Measurements from ENCODE around the gene SLC5A2.
"Not testable (repeated sequence)": the region's sequence is repeated elsewhere in the genome, so short reads cannot be mapped to it uniquely, and the experiment has no call there.

SLC5A2 gene

DNA sequence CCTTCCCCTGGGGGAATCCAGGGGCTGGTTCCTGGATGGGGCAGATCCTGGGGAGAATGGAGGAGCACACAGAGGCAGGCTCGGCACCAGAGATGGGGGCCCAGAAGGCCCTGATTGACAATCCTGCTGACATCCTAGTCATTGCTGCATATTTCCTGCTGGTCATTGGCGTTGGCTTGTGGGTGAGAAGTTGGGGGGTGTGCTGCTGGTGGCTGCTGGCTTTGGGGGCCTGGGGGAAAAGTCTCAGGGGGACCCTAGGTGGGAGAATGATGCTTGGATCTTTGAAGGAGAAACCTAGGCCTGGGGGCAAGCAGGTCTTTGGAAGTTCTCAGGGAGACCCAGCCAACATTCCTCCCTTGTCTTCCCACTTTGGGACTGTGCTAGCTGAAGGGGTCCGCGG is at the start of gene SLC5A2:
TSS of gene SLC5A2 (plus strand) at position 43 of the 400 bp plus-strand sequence. CDS start at position 57, 14 bp downstream.
- DNase-seq: no peak

DNA sequence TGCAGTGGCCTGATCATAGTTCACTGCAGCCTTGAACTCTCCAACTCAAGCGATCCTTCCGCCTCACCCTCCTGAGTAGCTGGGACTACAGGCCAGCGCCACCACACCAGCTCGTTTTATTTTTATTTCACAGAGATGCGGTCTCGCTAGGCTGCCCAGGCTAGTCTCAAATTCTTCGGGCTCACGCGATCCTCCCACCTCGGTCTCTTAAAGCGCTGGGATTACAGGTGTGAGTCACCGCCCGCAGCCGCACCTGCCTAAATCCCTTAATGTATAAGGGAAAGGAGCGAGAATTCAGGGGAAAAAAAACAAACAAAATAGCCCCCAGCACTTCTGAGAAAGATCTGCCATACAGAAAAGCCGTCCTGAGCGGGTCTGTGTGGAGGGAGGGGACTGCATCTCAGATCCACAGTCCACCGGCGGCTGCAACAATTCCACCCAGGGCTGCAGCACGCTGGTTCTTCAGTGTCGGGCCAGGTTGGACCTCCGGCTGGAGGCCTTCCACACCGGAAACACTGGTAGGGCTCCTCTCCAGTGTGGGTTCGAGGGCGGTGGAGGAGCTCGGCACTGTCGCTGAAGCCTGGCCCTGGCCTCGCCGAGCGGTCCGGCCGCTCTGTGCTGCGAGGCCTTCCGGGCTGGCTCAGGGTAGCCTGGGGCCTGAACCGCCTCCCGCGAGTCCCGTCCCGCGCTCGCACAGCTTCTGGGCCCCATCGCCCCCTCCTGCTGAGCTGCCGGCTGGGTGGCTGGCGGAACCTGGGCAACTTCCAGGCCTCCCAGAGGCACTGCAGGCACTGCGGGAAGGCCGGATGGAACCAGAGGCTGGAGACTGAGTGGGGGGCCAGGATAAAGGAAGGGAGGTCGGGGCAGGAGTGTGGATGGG is 47.3 kb upstream of the SLC5A2 start:
- DNase-seq: no peak

DNA sequence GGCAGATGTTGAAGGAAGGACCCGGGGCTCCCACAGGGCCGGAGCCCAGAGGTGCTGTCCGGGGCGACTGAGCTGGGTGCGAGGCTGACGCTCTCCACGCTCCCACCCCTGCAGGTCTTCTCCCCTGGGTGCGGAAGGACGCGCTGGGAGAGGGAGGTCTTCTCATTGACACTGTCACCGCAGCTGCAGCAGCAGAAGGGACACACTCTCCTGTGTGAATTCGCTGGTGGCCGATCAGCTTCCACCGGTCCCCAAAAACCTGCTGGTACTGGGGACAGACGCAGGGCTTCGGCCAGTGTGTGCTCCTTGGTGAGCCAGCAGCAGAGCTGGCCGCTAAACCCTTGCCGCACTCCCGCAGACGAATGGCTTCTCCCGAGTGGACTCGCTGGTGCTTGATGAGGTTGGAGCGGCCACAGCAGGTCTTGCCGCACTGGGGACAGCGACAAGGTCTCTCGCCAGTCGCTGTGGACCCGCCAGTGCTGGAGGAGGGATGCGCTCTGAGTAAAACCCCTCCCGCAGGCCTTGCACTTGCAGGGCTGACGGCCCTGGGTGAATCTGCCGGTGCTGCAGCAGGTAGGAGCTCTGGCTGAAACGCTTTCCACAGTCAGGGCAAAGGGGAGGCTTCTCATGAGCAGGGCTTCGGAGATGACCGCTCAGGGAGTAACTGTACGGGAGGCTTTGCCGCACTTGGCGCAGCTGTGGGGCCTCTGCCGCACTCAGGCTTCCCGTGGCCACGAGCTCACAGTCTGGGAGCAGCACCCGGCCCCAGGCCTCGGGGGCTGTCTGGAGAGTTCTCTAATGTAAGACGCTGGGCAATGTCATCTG is 46.5 kb upstream of the SLC5A2 start:
- no peak for DNase-seq

DNA sequence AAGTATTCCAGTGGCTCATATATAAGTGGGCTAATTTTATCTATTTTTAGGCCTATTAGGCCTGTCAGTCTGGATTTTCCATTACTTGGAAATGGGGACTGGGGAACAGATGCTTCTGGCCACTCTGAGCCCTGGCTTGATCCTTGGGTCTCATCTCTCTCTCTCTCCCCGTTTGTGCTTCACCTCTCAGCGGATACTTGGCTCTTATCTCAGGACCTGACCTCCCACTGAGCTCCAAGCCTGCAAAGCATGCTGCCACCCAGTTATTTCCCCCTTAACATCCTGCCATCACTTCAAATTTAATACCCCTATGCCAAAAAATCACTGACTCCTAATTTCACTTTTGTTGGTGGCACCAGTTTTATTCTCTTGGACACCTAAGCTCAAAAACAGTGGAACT is 44.5 kb upstream of the SLC5A2 start:
- no peak for DNase-seq

DNA sequence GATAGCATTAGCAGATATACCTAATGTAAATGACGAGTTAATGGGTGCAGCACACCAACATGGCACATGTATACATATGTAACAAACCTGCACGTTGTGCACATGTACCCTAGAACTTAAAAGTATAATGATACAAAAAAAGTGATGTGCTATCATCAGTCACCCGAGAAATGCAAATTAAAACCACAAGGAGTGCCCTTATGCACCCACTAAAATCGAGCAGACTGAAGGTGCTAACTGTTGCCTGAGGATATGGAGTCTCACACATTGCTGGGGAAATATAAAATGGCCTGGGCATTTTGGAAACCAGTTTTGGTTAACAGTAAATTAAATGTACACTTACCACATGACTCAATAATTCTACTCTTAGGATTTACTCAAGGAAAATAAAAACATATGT is 43.9 kb upstream of the SLC5A2 start:
- not testable (repeated sequence) for DNase-seq

DNA sequence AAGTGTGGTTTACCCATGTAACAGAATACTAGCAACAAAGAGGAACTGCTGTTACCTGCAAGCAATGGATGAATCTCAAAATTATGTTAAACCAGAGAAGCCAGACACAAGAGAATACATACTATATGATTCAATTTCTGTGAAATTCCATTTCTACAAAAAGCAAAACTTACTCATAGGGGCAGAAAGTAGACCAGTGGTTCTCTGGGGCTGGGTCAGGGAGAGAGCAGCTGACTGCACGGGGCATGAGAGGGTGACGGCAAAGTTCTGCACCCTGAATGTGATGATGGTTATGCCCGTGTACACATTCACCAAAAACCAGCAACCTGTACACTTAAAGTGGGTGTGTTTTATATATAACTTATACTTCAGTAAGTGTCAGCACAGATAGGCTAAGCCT is 43.4 kb upstream of the SLC5A2 start:
- no peak for DNase-seq

DNA sequence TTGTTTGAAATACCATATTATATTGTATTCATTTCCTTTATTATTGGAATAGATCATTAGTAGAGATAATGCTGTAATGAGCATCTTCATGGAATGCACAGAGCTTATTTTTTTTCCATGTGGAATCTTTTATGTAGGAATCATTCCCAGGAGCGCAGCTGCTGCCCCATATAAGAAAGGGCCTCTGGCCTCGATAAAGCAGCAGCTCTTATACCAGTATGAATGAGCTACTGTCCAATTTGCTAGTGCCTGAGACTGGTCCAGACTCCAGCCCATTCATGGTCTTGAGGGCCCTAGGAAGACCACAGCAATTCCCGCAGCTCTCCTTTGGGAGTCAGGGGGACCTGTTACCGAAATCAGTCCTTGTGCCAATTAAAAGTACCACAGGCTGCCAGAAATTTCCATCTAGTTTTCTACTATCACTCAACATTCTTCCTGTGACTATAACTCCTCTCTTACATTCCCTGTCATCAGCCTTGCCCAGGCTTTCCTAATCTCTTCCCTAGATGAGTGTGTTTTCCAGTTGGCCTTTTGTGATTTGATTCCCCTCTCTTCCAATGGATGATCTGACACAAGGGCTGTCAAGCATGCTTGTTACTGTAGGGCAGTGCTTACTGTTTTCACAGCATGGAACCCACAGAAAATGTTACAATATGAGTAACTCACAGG is 42.3 kb upstream of the SLC5A2 start:
- DNase-seq: no peak

DNA sequence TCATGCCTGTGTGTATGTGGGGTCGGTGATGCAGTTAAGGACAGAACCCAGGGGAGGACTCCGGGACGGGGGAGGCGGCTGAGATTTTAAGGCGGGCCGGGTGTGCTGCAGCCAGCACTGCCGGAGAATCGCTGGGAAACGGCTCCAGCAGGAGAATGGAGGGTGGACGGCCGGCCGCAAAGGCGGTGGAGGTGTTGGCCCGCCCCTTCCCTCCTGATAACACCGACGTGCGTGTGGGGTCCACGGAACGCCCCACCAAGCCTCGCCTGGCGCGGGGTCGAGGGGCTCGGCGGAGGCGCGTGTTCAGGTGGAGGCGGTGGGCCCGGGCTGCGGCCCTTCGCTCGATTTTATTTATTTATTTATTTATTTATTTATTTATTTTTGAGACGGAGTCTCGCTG is 41.0 kb upstream of the SLC5A2 start:
- no peak for DNase-seq

DNA sequence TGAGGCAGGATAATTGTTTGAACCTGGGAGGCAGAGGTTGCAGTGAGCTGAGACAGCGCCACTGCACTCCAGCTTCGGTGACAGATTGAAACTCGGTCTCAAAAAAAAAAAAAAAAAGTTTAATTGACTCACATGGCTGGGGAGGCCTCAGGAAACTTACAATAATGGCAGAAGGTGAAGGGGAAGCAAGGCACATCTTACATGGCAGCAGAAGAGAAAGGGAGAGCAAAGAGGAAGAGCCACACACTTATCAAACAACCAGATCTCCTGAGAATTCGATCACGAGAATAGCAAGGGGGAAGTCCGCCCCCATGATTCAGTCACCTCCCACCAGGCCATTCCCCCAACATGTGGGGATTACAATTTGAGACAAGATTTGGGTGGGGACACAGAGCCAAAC is 37.0 kb upstream of the SLC5A2 start:
- DNase-seq: not testable (repeated sequence)

DNA sequence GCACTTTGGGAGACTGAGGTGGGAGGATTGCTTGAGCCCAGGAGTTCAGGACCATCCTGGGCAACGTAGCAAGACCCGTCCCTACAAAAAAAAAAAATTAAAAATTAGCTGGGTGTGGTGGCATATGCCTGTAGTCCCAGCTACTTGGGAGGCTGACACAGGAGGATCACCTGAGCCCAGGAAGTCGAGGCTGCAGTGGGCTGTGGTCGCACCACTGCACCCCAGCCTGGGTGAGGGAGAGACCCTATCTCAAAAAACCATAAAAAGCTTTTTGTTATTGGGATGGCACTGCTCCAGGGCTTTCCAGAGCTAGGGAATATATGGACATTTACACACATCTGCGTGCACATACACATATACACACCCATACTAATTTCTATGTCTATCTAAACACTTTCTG is 31.7 kb upstream of the SLC5A2 start:
- DNase-seq: no peak

DNA sequence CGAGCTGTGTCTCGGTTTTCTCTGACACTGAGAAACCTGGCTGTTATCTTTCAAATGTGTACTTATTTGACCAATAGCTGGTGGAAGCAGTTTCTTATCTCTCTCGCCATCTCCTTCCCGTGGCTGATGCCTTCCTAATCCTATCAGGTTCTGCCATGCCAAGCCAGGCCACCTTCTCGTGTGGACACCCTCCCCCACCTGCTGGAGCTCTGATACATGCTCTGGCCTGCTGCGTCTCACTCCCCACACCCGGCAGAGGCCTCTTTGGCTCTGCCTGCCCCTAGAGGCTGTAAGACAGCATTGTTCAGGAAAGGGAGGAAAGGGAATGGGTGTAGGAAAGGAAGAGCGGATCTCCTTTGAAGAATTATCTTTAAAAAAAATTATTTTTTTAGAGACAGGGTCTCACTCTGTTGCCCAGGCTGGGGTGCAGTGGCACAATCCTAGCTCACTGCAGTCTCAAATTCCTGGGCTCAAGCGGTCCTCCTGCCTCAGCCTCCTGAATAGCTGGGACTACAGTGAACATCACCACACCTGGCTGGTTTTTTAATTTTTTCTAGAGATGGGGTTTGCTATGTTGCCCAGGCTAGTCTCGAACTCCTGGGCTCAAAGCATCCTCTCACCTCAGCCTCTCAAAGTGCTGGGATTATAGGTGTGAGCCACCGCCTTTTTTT is 31.1 kb upstream of the SLC5A2 start:
- DNase-seq: peak; percentile 18

DNA sequence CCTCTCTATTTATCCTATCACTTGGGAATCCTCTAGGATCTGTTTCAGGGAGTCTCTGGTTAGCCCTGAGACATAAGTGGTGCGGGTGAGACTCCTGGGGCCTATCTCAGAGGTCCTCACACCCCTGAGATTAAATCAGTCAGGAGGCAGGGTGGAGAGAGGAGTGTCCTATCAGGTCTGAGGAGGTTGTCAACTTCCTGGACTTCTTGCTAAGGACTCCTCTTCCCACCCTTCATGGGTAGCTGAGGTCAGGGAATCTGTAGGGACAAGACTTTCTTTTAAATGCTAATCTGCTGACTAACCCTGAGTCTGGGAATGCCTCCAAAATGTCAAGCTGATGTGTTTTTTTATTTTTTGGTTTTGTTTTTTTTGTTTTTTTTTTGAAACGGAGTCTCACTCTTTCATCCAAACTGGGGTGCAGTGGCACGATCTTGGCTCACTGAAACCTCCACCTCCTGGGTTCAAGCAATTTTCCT is 30.3 kb upstream of the SLC5A2 start:
- DNase-seq: no peak

DNA sequence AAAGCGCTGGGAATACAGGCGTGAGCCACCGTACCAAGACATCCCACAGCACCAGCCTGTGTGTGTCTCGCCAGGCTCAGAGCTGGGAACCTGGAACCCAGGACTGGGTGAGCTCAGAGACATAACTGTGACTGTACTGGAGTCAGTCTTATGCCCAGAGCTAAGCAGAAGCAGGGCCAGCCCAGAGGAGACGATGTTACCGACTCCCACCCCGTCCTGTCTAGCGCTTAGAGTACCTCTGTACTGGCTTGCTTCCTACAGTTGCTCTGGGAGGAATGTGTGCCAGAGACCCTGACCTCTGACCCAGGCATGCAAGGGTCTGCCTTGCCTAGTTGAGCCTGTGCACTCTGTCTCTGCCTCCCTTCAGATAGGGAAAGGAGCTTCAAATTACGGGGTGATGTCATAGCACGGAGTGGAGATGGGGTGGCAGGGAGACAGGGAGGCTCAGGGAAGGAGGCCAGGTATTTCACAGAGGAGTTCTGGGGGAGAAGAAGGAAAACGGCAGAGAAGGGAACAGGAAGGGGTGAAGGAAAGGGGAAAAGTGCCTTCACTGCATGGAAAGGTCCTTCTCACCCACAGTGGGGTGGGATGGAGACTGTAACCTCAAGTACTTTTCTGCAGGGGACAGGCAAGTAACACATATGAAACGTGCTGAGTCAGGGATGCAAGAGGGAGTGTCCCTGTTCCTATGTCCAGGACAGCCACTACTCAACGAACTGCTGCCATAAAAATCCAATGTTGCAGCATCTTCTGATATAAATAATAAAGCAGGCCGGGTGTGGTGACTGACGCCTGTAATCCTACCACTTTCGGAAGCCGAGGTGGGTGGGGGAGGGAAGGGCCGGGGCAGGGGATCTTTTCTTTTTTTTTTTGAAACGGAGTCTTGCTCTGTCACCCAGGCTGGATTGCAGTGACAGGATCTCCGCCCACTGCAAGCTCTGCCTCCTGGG is 29.4 kb upstream of the SLC5A2 start:
- DNase-seq: no peak

DNA sequence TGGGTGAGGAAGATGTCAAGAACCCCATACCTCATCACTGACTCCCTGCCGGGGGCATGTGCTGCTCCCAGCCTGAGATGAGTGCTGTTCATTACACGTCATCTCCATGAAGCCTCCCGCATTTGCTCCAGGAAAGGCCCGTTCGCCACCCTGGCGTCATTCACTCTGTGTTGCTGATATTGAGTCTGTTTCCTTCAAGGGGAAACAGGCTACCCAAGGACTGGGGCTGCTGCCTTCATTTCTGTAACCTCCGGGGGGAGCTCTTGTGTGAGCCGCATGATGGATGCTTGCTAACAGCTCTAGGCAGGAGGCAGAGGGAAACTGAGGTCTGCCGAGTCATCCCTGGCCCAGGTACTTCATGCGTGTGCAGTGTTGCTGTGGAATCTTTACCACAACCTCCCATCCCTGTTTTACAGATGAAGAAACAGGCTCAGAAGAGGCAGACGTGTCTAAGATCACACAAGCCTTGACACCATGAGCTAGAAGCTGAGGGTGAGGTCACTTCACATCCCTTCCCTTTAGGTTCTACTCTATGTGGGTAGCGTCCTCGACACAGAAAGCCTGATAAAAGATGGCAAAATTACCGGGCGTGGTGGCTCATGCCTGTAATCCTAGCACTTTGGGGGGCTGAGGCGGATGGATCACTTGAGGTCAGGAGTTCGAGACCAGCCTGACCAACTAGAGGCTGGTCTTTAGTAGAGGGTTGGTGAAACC is 27.2 kb upstream of the SLC5A2 start:
- no peak for DNase-seq

DNA sequence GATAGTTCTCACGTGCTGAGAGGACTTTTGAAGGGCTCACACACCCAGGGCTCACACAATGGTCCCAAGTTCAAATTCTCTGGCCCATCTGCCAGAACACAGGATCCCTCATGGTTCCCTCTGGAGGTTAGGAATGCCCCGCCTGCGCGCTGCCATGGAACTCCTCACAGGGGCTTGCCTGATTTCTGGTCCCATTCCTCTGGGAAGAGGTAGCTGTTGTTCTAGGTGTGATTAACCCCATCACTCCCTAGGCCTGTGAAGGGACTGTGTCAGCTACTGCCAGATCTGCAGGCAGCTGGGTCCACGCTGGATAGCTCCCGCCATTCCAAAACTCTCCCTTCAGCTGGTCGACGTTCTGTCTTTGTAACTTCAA is 25.9 kb upstream of the SLC5A2 start:
- DNase-seq: no peak

DNA sequence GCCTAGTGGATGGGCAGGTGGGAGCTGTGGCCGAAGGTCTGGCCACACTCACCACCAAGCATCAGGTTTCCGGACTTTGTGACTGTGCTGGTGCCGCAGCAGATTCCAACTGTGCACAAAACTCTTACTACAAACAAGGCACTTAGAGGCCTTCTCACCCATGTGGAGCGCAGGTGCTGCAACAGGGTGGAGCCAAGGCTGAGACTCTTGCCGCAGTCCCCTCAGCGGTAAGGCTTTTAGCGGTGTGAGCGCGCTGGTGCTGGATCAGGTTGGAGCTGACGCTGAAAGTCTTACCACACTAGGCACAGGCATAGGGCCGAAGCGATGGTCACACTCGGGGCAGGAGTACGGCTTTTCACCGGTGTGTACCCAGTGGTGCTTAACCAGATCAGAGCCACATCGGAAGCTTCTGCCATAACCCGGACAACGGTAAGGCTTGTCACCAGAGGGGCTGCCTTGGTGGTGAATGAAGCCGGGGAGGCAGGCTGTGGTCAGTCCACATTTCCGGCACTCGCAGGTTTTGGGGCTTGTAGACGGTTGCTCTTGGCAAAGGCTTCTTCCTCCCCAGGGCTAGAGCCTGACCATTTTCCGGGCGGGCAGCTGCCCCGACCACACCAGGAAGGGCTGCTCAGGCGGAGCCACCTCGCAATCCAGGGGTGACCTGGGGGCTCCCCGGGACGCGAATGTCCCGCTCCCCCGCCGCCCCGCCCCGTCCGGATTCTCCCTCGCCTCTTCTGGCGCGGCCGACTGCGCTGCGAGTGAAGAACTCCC is 24.7 kb upstream of the SLC5A2 start:
- peak; percentile 41 for DNase-seq

DNA sequence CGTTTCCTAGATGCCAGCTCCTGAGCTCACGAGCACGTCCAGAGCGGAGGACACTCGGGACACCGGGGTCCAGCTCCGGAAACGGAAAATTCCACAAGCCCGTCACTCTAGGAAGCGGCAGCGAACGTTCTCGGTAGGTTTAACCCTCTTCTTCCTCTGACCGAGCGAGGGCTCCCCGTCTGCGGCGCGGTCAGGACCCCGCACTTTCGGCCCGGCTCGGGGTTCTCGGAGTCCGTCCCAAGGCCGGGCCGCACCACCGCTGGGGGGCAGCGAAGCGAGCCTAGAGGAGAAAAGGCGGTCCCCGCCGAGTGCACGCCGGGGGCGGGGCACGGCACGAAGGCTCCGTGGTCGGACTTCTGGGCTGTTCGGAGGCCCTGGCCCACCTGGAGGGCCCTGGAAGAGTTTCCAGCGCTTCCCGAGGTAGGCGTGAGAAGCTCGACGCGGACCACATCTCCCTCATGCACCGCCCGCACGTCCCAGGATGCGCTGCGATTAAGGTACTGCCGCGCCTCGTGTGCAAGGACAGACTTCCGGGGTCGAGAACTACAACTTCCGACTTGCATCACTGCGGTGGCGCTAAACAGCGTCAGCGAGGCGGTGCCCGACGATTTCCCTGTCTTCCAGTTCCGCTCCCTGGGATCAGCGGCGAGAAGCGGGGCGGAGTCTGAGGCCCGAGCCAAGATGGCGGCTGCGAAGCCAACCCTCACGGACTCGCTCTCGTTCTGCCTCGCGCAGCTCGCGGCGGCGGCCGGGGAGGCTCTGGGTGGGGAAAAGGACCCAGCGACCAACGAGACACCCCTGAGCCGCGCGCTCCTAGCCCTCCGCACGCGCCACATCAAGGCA is 23.9 kb upstream of the SLC5A2 start, which contains the start of gene ARMC5:
TSS of gene ARMC5 (plus strand) at position 658 of the 843 bp plus-strand sequence. CDS start at position 682, 24 bp downstream.
- peak; percentile 97 for DNase-seq

DNA sequence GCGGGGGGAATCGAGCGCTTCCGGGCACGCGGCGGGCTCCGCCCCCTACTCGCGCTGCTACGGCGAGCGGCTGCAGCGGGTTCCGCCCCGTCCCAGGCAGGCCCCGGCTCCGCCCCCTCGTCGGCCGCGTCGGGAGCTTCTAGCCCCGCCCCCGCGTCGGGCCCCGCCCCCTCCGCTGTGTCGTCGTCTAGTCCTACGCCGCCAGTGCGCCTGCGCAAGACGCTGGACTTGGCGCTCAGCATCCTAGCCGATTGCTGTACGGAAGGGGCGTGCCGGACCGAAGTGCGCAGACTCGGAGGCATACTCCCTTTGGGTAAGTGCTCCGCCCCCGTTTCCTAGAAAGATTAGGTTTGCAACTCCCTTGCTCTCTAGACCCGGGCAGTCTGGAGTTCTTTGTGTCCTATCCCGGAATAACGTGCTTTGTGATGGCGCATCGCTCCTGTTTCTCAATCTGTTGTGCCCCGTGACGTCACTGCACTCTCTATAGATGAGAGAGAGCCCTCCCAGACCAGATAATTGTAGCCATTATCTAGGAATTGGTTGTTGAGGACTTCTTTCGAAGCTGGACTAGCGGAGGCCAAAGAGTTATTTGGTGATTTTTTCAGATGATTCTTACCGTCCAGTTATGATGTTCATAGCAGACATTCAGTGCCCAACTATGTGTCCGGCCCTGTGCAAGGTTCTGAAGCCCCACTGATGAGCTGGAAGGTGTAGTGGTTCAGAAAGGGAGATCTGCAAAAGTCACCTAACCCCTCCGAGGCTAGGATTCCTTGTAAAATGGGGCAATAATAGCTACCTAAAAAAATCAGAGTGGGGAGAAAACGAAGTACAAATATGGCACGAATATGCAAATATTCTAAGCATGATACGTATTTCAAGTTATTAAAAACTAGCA is 23.0 kb upstream of the SLC5A2 start:
- DNase-seq: peak; percentile 99

Measured in NCI-H1092 treated with DMSO at 0.1 percent for 48 hours (cell line).